AG09319 (cell line): ENCODE measurements around the gene PLCXD3.

Source experiments
- DNase-seq: peaks from one replicate; pipeline ENCODE4 v3.0.0-alpha.2; 2010; ENCODE audit warnings: low read depth; ENCODE audit errors: extremely low read depth
- TF ChIP-seq, protein P1 (sequence below): IDR thresholded peaks from 2 replicates; pipeline ENCODE4 v1.5.1; 2011; ENCODE audit warnings: low read depth, mild to moderate bottlenecking, inconsistent platforms, low read length, moderate library complexity

The PLCXD3 gene

DNA sequence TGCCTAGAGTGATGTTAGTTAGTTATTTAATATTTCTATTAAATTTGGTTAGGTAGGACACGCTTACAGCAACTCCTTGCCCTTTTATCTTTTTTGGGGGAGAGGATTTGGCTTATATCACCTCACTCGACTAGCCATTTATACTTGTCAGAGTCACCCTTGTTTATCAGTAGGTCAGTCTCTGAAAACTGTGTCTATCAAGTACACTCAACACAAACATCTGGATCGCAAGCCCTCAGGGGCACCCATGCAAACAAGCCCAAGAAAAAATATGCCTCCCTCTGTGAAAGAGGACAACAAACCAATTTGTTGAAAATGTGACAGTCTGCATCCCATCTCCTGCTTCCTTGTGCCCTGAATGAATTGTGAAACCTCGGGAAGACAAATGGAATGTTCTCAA lies 139.9 kb downstream of the PLCXD3 start:
- TF ChIP-seq, protein P1, sequence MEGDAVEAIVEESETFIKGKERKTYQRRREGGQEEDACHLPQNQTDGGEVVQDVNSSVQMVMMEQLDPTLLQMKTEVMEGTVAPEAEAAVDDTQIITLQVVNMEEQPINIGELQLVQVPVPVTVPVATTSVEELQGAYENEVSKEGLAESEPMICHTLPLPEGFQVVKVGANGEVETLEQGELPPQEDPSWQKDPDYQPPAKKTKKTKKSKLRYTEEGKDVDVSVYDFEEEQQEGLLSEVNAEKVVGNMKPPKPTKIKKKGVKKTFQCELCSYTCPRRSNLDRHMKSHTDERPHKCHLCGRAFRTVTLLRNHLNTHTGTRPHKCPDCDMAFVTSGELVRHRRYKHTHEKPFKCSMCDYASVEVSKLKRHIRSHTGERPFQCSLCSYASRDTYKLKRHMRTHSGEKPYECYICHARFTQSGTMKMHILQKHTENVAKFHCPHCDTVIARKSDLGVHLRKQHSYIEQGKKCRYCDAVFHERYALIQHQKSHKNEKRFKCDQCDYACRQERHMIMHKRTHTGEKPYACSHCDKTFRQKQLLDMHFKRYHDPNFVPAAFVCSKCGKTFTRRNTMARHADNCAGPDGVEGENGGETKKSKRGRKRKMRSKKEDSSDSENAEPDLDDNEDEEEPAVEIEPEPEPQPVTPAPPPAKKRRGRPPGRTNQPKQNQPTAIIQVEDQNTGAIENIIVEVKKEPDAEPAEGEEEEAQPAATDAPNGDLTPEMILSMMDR = no peak

DNA sequence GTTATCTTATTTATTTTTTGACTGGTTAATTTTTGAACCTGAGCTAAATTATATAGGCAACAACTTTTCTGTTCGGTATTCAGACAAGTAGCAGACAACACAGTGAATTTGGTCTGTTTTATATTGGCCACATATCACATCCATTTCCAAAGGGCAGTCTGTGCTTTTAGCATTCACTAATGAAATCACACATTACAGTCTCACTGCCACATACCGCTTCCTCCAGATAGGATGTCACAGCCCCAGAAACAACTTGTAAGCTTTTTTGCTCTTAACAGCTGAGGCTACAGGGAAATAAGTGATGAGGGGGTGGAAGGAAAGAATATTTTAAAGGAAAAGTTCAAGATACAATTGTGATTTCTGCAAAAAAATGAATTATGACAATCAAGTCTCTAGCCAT lies 140.6 kb downstream of the PLCXD3 start:
- TF ChIP-seq, protein P1 = no peak
- DNase-seq = no peak

More for the DNA sequence above, 139.9 kb downstream of the PLCXD3 start:
- no peak for DNase-seq

DNA sequence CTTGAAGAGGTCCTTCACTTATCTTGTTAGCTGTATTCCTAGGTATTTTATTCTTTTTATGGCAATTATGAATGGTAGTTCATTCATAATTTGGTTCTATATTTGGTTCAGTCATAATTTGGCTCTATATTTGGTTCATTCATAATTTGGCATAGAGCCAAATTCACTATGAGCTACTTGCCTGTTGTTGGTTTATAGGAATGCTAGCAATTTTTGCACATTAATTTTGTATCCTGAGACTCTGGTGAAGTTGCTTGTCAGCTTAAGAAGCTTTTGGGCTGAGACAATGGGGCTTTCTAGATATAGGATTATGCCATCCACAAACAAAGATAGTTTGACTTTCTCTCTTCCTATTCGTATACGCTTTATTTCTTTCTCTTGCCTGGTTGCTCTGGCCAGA lies 142.2 kb downstream of the PLCXD3 start:
- TF ChIP-seq, protein P1 = no peak
- no peak for DNase-seq

DNA sequence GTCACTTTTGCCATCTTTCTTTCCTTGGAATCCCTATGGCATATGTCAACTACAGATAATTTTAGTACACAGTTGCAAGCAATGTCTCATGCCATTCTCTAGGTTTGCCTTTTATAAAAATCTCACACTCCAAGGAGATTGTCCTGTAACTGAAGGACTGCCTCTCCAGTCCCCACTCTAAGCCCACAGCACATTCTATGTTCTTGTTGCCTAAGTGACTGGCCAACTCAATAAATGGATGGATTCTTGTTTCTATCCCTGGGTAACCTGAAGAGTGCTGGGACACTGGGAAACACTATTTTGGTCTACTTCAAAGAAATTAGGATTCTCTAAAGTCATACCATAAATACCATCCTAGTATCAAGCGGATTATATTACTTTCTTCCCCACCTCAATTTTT lies 145.0 kb downstream of the PLCXD3 start:
- TF ChIP-seq, protein P1 = no peak
- DNase-seq = no peak

DNA sequence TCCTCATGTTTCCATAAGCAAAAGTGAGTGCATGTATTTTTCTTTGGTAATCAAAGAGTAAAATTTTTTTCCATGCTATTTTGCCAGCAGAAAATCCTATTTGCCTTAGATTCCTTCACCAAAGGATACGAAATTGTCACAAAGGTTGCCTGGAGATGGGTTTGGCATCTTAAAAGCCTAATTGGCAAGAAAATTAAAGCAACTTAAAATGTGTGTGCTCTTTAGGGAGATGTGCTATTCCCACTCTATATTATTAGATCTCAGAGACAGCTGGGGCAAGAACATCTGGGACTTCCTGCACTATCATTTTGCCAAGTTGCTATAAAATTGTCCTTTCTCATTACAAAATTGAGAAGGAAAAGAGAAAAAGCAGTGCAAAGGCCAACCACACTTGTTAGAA lies 146.1 kb downstream of the PLCXD3 start:
- TF ChIP-seq, protein P1 = no peak
- DNase-seq = no peak

DNA sequence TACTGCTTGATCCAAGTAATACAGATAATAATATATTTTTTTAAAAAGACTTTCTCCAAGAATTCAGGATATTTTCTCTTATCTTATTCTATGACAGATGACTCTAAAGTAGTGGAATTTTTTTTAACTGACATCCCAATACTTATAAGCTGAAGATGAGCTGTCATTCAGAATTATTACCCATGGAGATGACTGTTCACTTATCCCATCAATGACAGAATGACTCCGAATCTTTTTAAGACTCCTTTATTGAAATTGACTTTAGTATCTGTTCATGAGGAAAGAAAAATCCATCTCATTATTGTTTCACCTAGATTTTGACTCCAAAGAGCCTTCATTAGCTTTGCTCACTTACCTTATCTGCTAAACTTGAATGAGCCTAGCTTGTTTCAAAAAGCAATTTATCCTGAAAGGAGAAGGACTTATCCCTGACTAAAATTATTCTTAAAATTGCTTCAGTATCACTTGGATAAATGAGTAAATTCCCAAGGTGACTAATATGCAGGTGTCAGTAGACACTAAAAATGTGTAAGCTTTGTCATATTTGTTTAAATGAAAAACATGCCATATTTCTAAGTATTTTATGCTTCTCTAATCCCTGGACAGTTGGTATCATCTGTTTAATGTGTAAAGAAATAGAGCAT lies 146.9 kb downstream of the PLCXD3 start:
- DNase-seq = no peak
- TF ChIP-seq, protein P1 = no peak

DNA sequence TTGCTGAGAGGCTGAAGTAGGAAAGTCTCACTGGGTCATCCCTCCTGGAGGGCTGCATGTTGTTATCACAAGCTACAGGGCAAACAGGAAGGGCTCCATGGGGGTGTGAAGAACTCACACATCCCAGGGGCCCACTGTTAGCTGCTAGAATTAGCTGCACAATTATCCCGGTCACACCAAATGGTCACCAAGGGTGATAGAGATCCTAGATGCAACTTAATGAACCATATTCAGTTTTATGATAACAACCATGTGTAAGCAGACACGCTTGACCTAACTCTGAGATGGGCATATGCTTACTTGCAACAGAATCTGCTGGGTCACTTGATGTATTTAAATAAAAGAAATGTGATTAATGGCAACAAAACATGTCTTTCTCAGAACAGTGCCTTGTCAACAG lies 153.6 kb downstream of the PLCXD3 start:
- no peak for DNase-seq
- TF ChIP-seq, protein P1 = no peak
